ENCODE results near the gene MYH11. TPM values are rescaled to one million over a fixed set of nuclear protein-coding genes. Genes with fewer than 3 reads are reported as not detected.
"Not testable (repeated sequence)": the region's sequence is repeated elsewhere in the genome, so short reads cannot be mapped to it uniquely, and the experiment has no call there.

The MYH11 gene
- total and polyA plus RNA-seq, 4 experiments from 2014 or later, result 0.26 to 1.9 TPM; not detected in 2

DNA sequence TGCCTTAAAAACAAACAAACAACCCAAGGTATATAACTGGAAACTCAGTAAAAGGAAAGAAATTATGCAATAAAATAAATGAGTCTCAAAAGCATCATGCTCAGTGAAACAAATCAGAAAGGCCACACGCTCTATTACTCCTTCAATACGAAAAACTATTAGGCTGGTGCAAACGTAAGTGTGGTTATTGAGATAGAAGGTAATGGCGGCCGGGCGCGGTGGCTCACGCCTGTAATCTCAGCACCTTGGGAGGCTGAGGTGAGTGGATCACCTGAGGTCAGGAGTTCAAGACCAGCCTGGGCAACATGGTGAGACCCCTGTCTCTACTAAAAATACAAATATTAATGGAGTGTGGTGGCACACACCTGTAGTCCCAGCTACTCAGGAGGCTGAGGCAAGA lies 17.6 kb downstream of the MYH11 start:
- CTCF ChIA-PET (ENCODE audit: partially characterized antibody); H3K27ac Mint-ChIP-seq; DNase-seq; H3K9me3 ChIP-seq (ENCODE audit: control insufficient read depth in 1 of 2, low read length in 2 of 2); H3K9me3 Mint-ChIP-seq; POLR2A ChIA-PET (ENCODE audit: partially characterized antibody); H3K36me3 ChIP-seq (ENCODE audit: insufficient read depth, low read length); H3K27me3 Mint-ChIP-seq; intact Hi-C loops (cut with micrococcal nuclease); H3K4me3 ChIP-seq (ENCODE audit: low read length in 2 of 2); H3K4me1 ChIP-seq (ENCODE audit: insufficient read depth, low read length); H3K27me3 ChIP-seq (ENCODE audit: insufficient read depth, low read length); H3K4me1 Mint-ChIP-seq; H3K27ac ChIP-seq (ENCODE audit: low read depth, low read length); H3K4me3 Mint-ChIP-seq; H3K36me3 Mint-ChIP-seq: not testable (repeated sequence)

GRCh38 chr16:15837761-15838160 lies 19.1 kb downstream of the MYH11 start:
- Histone ChIP-seq H3K36me3 (ENCODE audit: insufficient read depth, low read length) (no peaks in the 10 kb centered on the region), H3K4me3 (ENCODE audit: low read length in 2 of 2) (no peak overlapping the region), H3K27me3 (ENCODE audit: insufficient read depth, low read length) (no peaks in the 10 kb centered on the region), H3K4me1 (ENCODE audit: insufficient read depth, low read length) (no peaks in the 10 kb centered on the region), H3K9me3 (ENCODE audit: control insufficient read depth in 1 of 2, low read length in 2 of 2) (no peaks in the 10 kb centered on the region), H3K27ac (ENCODE audit: low read depth, low read length) (no peak overlapping the region)
- Mint-ChIP-seq H3K9me3 (no peaks in the 10 kb centered on the region), H3K4me1 (peaks cover 0 to 2% (median 0%) of the 10 kb centered on the region in 4 donors), H3K36me3 (no peaks in the 10 kb centered on the region), H3K4me3 (peak overlapping the region in 1 of 8 donors; percentile 46), H3K27me3 (peaks cover 0 to 1% of the 10 kb centered on the region in 2 donors), H3K27ac (no peak overlapping the region)
- DNase-seq, result no peak
- ChIA-PET POLR2A (ENCODE audit: partially characterized antibody) (no interaction called here), CTCF (ENCODE audit: partially characterized antibody) (no interaction called here)
- intact Hi-C loops (cut with micrococcal nuclease), result no loop called here

DNA sequence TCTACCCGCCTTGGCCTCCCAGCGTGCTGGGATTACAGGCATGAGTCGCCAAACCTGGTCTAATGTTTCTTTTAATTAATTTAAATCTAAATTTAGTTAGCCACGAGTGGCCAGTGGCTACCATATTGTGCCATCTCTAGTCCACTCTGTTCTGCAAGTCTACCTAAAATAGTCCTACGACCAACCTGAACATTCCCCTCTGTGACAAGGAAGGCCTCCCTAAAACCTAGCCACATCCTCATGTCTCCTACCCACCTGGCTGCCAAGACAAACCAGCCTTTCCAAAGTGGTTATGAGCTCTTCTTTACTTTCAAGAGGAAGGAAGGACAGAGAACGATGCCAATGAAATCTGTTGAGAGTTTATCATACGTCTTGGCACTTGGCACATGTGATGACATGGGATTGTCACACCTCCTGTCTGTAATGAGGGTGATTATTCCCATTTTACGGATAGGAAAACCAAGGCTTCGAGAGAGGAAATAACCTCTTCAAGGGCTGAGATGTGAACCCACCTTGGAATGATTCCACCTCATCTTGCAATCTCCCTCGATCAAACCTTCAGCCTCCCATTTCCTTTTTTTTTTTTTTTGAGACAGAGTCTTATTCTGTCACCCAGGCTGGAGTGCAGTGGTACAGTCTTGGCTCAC lies 19.7 kb downstream of the MYH11 start:
- Mint-ChIP-seq H3K36me3 (no peaks in the 10 kb centered on the region), H3K4me1 (peaks cover 0 to 2% (median 0%) of the 10 kb centered on the region in 4 donors), H3K27me3 (peaks cover 0 to 1% of the 10 kb centered on the region in 2 donors), H3K27ac (no peak overlapping the region), H3K4me3 (no peak overlapping the region), H3K9me3 (no peaks in the 10 kb centered on the region)
- Histone ChIP-seq H3K9me3 (ENCODE audit: control insufficient read depth in 1 of 2, low read length in 2 of 2) (no peaks in the 10 kb centered on the region), H3K4me3 (ENCODE audit: low read length in 2 of 2) (no peak overlapping the region), H3K27me3 (ENCODE audit: insufficient read depth, low read length) (no peaks in the 10 kb centered on the region), H3K4me1 (ENCODE audit: insufficient read depth, low read length) (no peaks in the 10 kb centered on the region), H3K27ac (ENCODE audit: low read depth, low read length) (no peak overlapping the region), H3K36me3 (ENCODE audit: insufficient read depth, low read length) (no peaks in the 10 kb centered on the region)
- POLR2A ChIA-PET (ENCODE audit: partially characterized antibody), result no interaction called here
- DNase-seq, result no peak
- CTCF ChIA-PET (ENCODE audit: partially characterized antibody), result interaction anchor here (1.1 kb wide), 1 partner anchor 15 kb away, joined by 3 read pairs; no protein-coding TSS in a partner anchor
- intact Hi-C loops (cut with micrococcal nuclease), result no loop called here

DNA sequence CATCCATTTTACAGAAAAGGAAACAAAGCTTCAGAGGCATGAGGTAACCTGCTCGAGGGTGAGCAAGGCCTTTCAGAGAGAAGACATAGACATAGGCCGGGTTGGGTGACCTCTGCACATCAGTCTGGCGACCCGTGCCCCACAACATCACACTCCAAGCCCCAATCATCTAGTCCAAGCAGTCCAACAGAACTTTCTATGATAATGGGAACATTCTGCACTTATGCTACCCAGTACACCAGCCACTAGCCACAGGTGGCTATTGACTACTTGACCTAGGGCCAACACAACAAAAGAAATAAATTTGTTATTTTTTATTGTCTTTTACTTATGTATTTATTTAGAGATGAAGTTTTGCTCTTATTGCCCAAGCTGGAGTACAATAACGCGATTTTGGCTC lies 20.8 kb downstream of the MYH11 start:
- H3K36me3 ChIP-seq (ENCODE audit: insufficient read depth, low read length), result no peaks in the 10 kb centered on the region
- H3K27ac ChIP-seq (ENCODE audit: low read depth, low read length), result no peak overlapping the region
- Mint-ChIP-seq H3K36me3 (no peaks in the 10 kb centered on the region), H3K4me3 (no peak overlapping the region), H3K27me3 (peaks cover 0 to 1% of the 10 kb centered on the region in 2 donors), H3K27ac (no peak overlapping the region), H3K4me1 (peaks cover 0 to 2% (median 0%) of the 10 kb centered on the region in 4 donors), H3K9me3 (no peaks in the 10 kb centered on the region)
- H3K4me3 ChIP-seq (ENCODE audit: low read length in 2 of 2), result no peak overlapping the region
- intact Hi-C loops (cut with micrococcal nuclease), result no loop called here
- ChIA-PET CTCF (ENCODE audit: partially characterized antibody) (interaction anchor here (1.1 kb wide), 1 partner anchor 14 kb away, joined by 3 read pairs; no protein-coding TSS in a partner anchor), POLR2A (ENCODE audit: partially characterized antibody) (no interaction called here)
- H3K4me1 ChIP-seq (ENCODE audit: insufficient read depth, low read length), result no peaks in the 10 kb centered on the region
- H3K27me3 ChIP-seq (ENCODE audit: insufficient read depth, low read length), result no peaks in the 10 kb centered on the region
- no peak for DNase-seq
- no peaks in the 10 kb centered on the region for H3K9me3 ChIP-seq (ENCODE audit: control insufficient read depth in 1 of 2, low read length in 2 of 2)

GRCh38 chr16:15835136-15835878 lies 21.5 kb downstream of the MYH11 start:
- CTCF ChIA-PET (ENCODE audit: partially characterized antibody), result no interaction called here
- intact Hi-C loops (cut with micrococcal nuclease), result no loop called here

DNA sequence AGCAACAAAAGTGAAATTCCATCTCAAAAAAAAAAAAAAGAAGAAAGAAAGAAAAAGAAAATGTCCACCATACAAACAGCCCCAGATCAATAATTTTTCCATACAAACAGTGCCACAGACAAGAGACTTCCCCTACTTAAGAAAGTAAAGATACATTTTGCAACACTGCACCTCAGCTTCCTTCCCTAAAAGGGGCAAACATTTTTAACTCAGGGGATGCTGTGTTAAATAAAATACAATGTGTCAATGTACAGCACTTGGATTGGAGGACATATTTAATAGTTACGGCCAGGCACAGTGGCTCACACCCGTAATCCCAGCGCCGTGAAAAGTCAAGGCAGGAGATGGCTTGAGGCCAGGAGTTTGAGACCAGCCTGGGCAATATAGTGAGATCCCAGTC lies 22.3 kb downstream of the MYH11 start:
- H3K9me3 Mint-ChIP-seq, result no peaks in the 10 kb centered on the region
- no peak overlapping the region for H3K27ac Mint-ChIP-seq
- no peak overlapping the region for H3K4me3 ChIP-seq (ENCODE audit: low read length in 2 of 2)
- no peak overlapping the region for H3K27ac ChIP-seq (ENCODE audit: low read depth, low read length)
- H3K4me1 ChIP-seq (ENCODE audit: insufficient read depth, low read length), result no peaks in the 10 kb centered on the region
- DNase-seq, result no peak
- peaks cover 0 to 2% (median 0%) of the 10 kb centered on the region in 4 donors for H3K4me1 Mint-ChIP-seq
- H3K9me3 ChIP-seq (ENCODE audit: control insufficient read depth in 1 of 2, low read length in 2 of 2), result no peaks in the 10 kb centered on the region
- intact Hi-C loops (cut with micrococcal nuclease), result no loop called here
- H3K36me3 ChIP-seq (ENCODE audit: insufficient read depth, low read length), result no peaks in the 10 kb centered on the region
- H3K27me3 Mint-ChIP-seq, result peaks cover 0 to 1% of the 10 kb centered on the region in 2 donors
- CTCF ChIA-PET (ENCODE audit: partially characterized antibody), result interaction anchor here (1.3 kb wide), 1 partner anchor 8 kb away, joined by 3 read pairs; no protein-coding TSS in a partner anchor
- H3K36me3 Mint-ChIP-seq, result no peaks in the 10 kb centered on the region
- no peak overlapping the region for H3K4me3 Mint-ChIP-seq
- POLR2A ChIA-PET (ENCODE audit: partially characterized antibody), result no interaction called here
- H3K27me3 ChIP-seq (ENCODE audit: insufficient read depth, low read length), result no peaks in the 10 kb centered on the region

More at GRCh38 chr16:15835136-15835878, 21.5 kb downstream of the MYH11 start:
- H3K27ac ChIP-seq (ENCODE audit: low read depth, low read length), result no peak overlapping the region
- Mint-ChIP-seq H3K4me1 (peaks cover 0 to 2% (median 0%) of the 10 kb centered on the region in 4 donors), H3K36me3 (no peaks in the 10 kb centered on the region), H3K27me3 (peaks cover 0 to 1% of the 10 kb centered on the region in 2 donors), H3K9me3 (no peaks in the 10 kb centered on the region), H3K27ac (peak overlapping the region in 1 of 7 donors; percentile 78), H3K4me3 (no peak overlapping the region)
- no peaks in the 10 kb centered on the region for H3K9me3 ChIP-seq (ENCODE audit: control insufficient read depth in 1 of 2, low read length in 2 of 2)
- no peaks in the 10 kb centered on the region for H3K36me3 ChIP-seq (ENCODE audit: insufficient read depth, low read length)
- DNase-seq, result no peak
- H3K4me3 ChIP-seq (ENCODE audit: low read length in 2 of 2), result no peak overlapping the region
- H3K4me1 ChIP-seq (ENCODE audit: insufficient read depth, low read length), result no peaks in the 10 kb centered on the region
- no peaks in the 10 kb centered on the region for H3K27me3 ChIP-seq (ENCODE audit: insufficient read depth, low read length)
- POLR2A ChIA-PET (ENCODE audit: partially characterized antibody), result no interaction called here

- Histone ChIP-seq H3K9me3 (ENCODE audit: control insufficient read depth in 1 of 2, low read length in 2 of 2) (no peaks in the 10 kb centered on the region), H3K27me3 (ENCODE audit: insufficient read depth, low read length) (no peaks in the 10 kb centered on the region), H3K36me3 (ENCODE audit: insufficient read depth, low read length) (no peaks in the 10 kb centered on the region), H3K4me3 (ENCODE audit: low read length in 2 of 2) (no peak overlapping the region), H3K4me1 (ENCODE audit: insufficient read depth, low read length) (no peaks in the 10 kb centered on the region), H3K27ac (ENCODE audit: low read depth, low read length) (no peak overlapping the region)
- no peaks in the 10 kb centered on the region for H3K36me3 Mint-ChIP-seq
- peaks cover 0 to 2% (median 0%) of the 10 kb centered on the region in 4 donors for H3K4me1 Mint-ChIP-seq
- intact Hi-C loops (cut with micrococcal nuclease), result no loop called here
- no peak overlapping the region for H3K4me3 Mint-ChIP-seq
- POLR2A ChIA-PET (ENCODE audit: partially characterized antibody), result no interaction called here
- no peaks in the 10 kb centered on the region for H3K9me3 Mint-ChIP-seq
- H3K27ac Mint-ChIP-seq, result no peak overlapping the region
- no peak for DNase-seq
- CTCF ChIA-PET (ENCODE audit: partially characterized antibody), result interaction anchor here (1.3 kb wide), 1 partner anchor 9 kb away, joined by 3 read pairs; no protein-coding TSS in a partner anchor
- peaks cover 0 to 1% of the 10 kb centered on the region in 2 donors for H3K27me3 Mint-ChIP-seq
Observed at GRCh38 chr16:15833541-15833940, 23.3 kb downstream of the MYH11 start.

Measured in CD4-positive, alpha-beta memory T cell (primary cell).